Astrocyte (in vitro differentiated cells and primary cell): ENCODE results near the gene GRIK1. TPM values are rescaled to one million over a fixed set of nuclear protein-coding genes. Genes with fewer than 3 reads are reported as not detected.

Experiments
- DNase-seq: peaks from one replicate; pipeline ENCODE4 v3.0.0-alpha.2; 2010; ENCODE audit warnings: low read depth
- FAIRE-seq: peaks from 2 replicates; lab custom pipeline; 2011; peaks lifted over from hg19 to GRCh38; lab: Jason Lieb, UNC
- H2AFZ ChIP-seq: 2 replicates; pipeline ENCODE4 v1.6.0; 2012; ENCODE audit warnings: low read depth, low read length, inconsistent platforms
- H3K27ac ChIP-seq: 2 replicates; pipeline ENCODE4 v1.5.1; 2011; ENCODE audit warnings: low read depth, low read length, inconsistent platforms
- H3K27me3 ChIP-seq: 2 replicates; pipeline ENCODE4 v1.6.0; 2011; ENCODE audit warnings: low read length, inconsistent platforms; ENCODE audit not compliant: insufficient read depth
- H3K36me3 ChIP-seq: 2 replicates; pipeline ENCODE4 v1.5.1; 2011; ENCODE audit warnings: low read length, inconsistent platforms; ENCODE audit not compliant: insufficient read depth
- H3K4me1 ChIP-seq: 2 replicates; pipeline ENCODE4 v1.5.1; 2011; ENCODE audit warnings: low read length, inconsistent platforms; ENCODE audit not compliant: insufficient read depth
- H3K4me2 ChIP-seq: 2 replicates; pipeline ENCODE4 v1.6.0; 2012; ENCODE audit warnings: low read length, inconsistent platforms
- H3K4me3 ChIP-seq: 2 replicates; pipeline ENCODE4 v1.5.1; 2011; ENCODE audit warnings: low read depth, mild to moderate bottlenecking, low read length, inconsistent platforms; ENCODE audit not compliant: insufficient read depth
- H3K79me2 ChIP-seq: 2 replicates; pipeline ENCODE4 v1.6.0; 2012; ENCODE audit warnings: mild to moderate bottlenecking, low read length, inconsistent platforms; ENCODE audit not compliant: insufficient read depth
- H3K9ac ChIP-seq: 2 replicates; pipeline ENCODE4 v1.6.0; 2012; ENCODE audit warnings: mild to moderate bottlenecking, low read length, inconsistent platforms
- H3K9me3 ChIP-seq: 2 replicates; pipeline ENCODE4 v1.5.1; 2012; ENCODE audit warnings: low read depth, mild to moderate bottlenecking, low read length, inconsistent platforms; ENCODE audit not compliant: insufficient read depth
- H4K20me1 ChIP-seq: 2 replicates; pipeline ENCODE4 v1.6.0; 2012; ENCODE audit warnings: low read length, inconsistent platforms; ENCODE audit not compliant: insufficient read depth
- H3K27ac Mint-ChIP-seq: one replicate; pipeline ENCODE4 v1.8.0; 2021; ENCODE audit warnings: mild to moderate bottlenecking, mixed read lengths; ENCODE audit not compliant: unreplicated experiment
- H3K27me3 Mint-ChIP-seq: one replicate; pipeline ENCODE4 v1.8.0; 2021; ENCODE audit warnings: low read depth, mixed read lengths; ENCODE audit not compliant: unreplicated experiment
- H3K36me3 Mint-ChIP-seq: one replicate; pipeline ENCODE4 v1.8.0; 2021; ENCODE audit warnings: low read depth, mixed read lengths; ENCODE audit not compliant: unreplicated experiment
- H3K4me1 Mint-ChIP-seq: one replicate; pipeline ENCODE4 v1.8.0; 2021; ENCODE audit warnings: low read depth, mixed read lengths; ENCODE audit not compliant: unreplicated experiment
- H3K4me3 Mint-ChIP-seq: one replicate; pipeline ENCODE4 v1.8.0; 2021; ENCODE audit warnings: mild to moderate bottlenecking, moderate library complexity, mixed read lengths; ENCODE audit not compliant: unreplicated experiment
- H3K9me3 Mint-ChIP-seq: one replicate; pipeline ENCODE4 v1.8.0; 2021; ENCODE audit warnings: mild to moderate bottlenecking, mixed read lengths; ENCODE audit not compliant: unreplicated experiment
- EZH2 ChIP-seq: IDR thresholded peaks from 2 replicates; pipeline ENCODE4 v1.6.1; 2012; ENCODE audit warnings: mild to moderate bottlenecking, low read length, inconsistent platforms; ENCODE audit not compliant: insufficient read depth
- total RNA-seq: library from RNA; stranded (reverse); gene quantifications from 2 replicates; pipeline ENCODE4 v1.2.1, GENCODE V29; 2021
- TF ChIP-seq, protein P1 (sequence below): IDR thresholded peaks from 2 replicates; pipeline ENCODE4 v1.5.1; 2011; ENCODE audit warnings: low read depth, mild to moderate bottlenecking, inconsistent platforms, low read length, moderate library complexity; ENCODE audit not compliant: insufficient read depth

The GRIK1 gene
- total RNA-seq, 1 donor from 2014 or later: not detected

DNA sequence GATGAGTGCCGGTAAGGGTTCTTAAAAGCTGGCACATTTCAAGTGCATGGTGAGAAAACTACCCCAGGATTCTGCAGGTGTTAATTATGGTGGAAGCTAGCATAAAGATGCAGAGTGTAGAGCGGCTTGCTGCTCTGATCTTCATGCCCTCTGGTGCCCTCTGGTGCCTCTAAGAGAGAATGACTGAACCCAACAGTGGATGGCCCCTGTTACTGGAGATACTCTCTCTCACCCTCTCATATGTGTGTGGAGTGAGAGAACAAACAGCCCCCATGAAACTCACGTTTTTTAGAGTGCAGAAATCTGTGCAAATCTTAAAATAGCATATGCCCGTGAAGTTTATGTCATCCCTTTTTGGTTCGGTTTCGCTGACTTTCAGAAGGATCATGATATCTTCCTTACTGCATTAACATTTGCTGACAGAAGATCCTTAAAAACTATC, 90.0 kb downstream of the GRIK1 start:
- peak; percentile 20 for DNase-seq
- no peaks in the 10 kb centered on the region for H3K4me1 ChIP-seq
- no peak overlapping the region for H3K9ac ChIP-seq
- no peak overlapping the region for H3K4me3 ChIP-seq
- FAIRE-seq: peak; percentile 39
- no peaks in the 10 kb centered on the region for H3K36me3 ChIP-seq
- Mint-ChIP-seq H3K27me3 (peaks cover 2% of the 10 kb centered on the region), H3K4me1 (no peaks in the 10 kb centered on the region), H3K27ac (no peak overlapping the region), H3K9me3 (no peaks in the 10 kb centered on the region), H3K36me3 (no peaks in the 10 kb centered on the region), H3K4me3 (no peak overlapping the region)
- no peaks in the 10 kb centered on the region for H3K9me3 ChIP-seq
- no peak overlapping the region for H2AFZ ChIP-seq
- H3K4me2 ChIP-seq: no peak overlapping the region
- TF ChIP-seq EZH2: no peak
- TF ChIP-seq, protein P1, sequence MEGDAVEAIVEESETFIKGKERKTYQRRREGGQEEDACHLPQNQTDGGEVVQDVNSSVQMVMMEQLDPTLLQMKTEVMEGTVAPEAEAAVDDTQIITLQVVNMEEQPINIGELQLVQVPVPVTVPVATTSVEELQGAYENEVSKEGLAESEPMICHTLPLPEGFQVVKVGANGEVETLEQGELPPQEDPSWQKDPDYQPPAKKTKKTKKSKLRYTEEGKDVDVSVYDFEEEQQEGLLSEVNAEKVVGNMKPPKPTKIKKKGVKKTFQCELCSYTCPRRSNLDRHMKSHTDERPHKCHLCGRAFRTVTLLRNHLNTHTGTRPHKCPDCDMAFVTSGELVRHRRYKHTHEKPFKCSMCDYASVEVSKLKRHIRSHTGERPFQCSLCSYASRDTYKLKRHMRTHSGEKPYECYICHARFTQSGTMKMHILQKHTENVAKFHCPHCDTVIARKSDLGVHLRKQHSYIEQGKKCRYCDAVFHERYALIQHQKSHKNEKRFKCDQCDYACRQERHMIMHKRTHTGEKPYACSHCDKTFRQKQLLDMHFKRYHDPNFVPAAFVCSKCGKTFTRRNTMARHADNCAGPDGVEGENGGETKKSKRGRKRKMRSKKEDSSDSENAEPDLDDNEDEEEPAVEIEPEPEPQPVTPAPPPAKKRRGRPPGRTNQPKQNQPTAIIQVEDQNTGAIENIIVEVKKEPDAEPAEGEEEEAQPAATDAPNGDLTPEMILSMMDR: peak; percentile 80
- no peak overlapping the region for H3K27ac ChIP-seq
- no peaks in the 10 kb centered on the region for H3K79me2 ChIP-seq
- H3K27me3 ChIP-seq: no peaks in the 10 kb centered on the region
- H4K20me1 ChIP-seq: no peaks in the 10 kb centered on the region

DNA sequence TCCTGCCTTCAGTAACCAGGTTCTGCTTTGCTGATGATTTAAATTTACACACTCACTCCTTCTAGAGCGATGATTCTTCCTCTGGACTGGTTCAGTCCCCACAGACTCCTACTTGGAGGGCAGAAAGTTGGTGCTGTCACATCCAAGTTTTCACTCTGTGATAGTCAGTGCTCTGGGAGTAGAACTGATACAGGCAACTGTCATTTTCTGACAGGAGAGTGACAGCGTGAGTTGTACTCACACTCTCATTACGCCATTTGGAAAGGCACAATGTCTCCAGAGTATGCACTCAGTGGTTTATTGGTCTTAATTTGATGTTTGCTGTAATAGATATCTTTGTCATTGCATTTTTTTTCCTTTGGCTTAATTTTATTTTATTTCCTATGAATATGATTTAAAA, 96.0 kb downstream of the GRIK1 start:
- Mint-ChIP-seq H3K4me1 (no peaks in the 10 kb centered on the region), H3K36me3 (no peaks in the 10 kb centered on the region), H3K9me3 (no peaks in the 10 kb centered on the region), H3K27ac (no peak overlapping the region), H3K4me3 (no peak overlapping the region), H3K27me3 (no peaks in the 10 kb centered on the region)
- H3K27ac ChIP-seq: no peak overlapping the region
- H3K9me3 ChIP-seq: no peaks in the 10 kb centered on the region
- H3K27me3 ChIP-seq: no peaks in the 10 kb centered on the region
- no peak overlapping the region for H3K9ac ChIP-seq
- TF ChIP-seq, protein P1: no peak
- no peak for TF ChIP-seq EZH2
- H4K20me1 ChIP-seq: no peaks in the 10 kb centered on the region
- H3K4me3 ChIP-seq: no peak overlapping the region
- DNase-seq (no peak), FAIRE-seq (no peak)
- H3K36me3 ChIP-seq: no peaks in the 10 kb centered on the region
- H3K79me2 ChIP-seq: no peaks in the 10 kb centered on the region
- no peaks in the 10 kb centered on the region for H3K4me1 ChIP-seq
- no peak overlapping the region for H3K4me2 ChIP-seq
- H2AFZ ChIP-seq: no peak overlapping the region

DNA sequence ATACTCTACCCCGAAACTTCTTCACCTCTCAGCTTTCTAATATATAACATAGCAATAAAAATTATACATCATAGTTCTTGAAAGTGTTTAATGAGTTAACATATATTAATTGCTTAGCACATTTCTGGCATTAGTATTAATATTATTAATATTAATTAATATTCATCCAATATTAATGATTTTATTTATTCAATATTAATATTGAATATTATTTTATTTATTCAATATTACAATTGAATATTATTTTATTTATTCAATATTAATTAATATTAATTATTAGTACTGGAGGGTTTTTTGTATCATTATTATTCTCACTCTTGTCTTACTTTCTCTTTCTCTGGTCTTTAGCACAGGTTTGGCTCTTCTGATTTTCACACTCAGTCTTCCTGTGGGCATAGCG, 105.2 kb downstream of the GRIK1 start:
- Histone ChIP-seq H3K36me3 (no peaks in the 10 kb centered on the region), H3K4me1 (no peaks in the 10 kb centered on the region), H4K20me1 (no peaks in the 10 kb centered on the region), H3K27me3 (no peaks in the 10 kb centered on the region), H3K79me2 (no peaks in the 10 kb centered on the region), H3K4me2 (no peak overlapping the region), H3K9ac (no peak overlapping the region), H3K4me3 (no peak overlapping the region), H3K27ac (no peak overlapping the region), H3K9me3 (no peaks in the 10 kb centered on the region), H2AFZ (no peak overlapping the region)
- FAIRE-seq: no peak
- no peak overlapping the region for H3K27ac Mint-ChIP-seq
- TF ChIP-seq, protein P1: no peak
- no peak for TF ChIP-seq EZH2
- H3K4me3 Mint-ChIP-seq: no peak overlapping the region
- H3K4me1 Mint-ChIP-seq: peaks cover 3% of the 10 kb centered on the region
- DNase-seq: no peak
- H3K9me3 Mint-ChIP-seq: peaks cover 5% of the 10 kb centered on the region
- no peaks in the 10 kb centered on the region for H3K27me3 Mint-ChIP-seq
- H3K36me3 Mint-ChIP-seq: no peaks in the 10 kb centered on the region
